C4-2B (cell line): ENCODE data around the gene CDC42BPB.

Source experiments
- H3K27ac ChIP-seq: fragments of 450-650 bp; 2 replicates; pipeline ENCODE4 v1.5.1; 2017
- ZFX ChIP-seq: fragments of 450-650 bp; IDR thresholded peaks from 2 replicates; pipeline ENCODE4 v1.6.1; 2017
- TF ChIP-seq, protein P1 (sequence below): fragments of 450-650 bp; conservative IDR thresholded peaks from 2 replicates; pipeline ENCODE4 v1.5.1; 2017; ENCODE audit warnings: mild to moderate bottlenecking

The CDC42BPB gene

DNA sequence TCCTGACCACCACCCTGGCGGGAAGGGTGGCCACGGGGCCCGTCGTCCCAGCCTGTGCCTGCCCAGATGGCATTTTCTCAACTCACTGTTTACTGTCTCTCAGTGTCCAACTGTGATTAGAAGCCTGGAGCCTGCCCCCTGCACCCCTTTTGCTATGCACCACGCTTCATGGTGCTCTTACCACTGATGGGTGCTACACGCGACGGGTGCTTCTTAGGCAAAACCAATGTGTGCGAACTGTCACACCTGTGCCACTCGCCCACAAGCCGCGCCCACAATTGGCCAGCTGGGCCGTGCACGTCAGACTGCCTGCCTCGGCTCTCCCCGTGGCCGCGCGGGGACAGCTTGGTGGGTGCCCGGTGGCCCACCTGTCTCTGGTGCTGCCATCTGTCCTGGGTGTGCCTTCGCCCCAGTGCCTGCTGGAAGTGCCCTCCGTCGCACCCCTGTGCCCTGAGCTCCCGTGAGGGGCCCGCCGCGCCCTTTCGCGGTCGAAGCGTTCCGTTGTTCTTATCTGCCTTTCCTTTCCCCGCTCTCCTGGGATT lies 150.0 kb downstream of the CDC42BPB start:
- no peak overlapping the region for H3K27ac ChIP-seq
- TF ChIP-seq ZFX, result no peak
- TF ChIP-seq, protein P1, sequence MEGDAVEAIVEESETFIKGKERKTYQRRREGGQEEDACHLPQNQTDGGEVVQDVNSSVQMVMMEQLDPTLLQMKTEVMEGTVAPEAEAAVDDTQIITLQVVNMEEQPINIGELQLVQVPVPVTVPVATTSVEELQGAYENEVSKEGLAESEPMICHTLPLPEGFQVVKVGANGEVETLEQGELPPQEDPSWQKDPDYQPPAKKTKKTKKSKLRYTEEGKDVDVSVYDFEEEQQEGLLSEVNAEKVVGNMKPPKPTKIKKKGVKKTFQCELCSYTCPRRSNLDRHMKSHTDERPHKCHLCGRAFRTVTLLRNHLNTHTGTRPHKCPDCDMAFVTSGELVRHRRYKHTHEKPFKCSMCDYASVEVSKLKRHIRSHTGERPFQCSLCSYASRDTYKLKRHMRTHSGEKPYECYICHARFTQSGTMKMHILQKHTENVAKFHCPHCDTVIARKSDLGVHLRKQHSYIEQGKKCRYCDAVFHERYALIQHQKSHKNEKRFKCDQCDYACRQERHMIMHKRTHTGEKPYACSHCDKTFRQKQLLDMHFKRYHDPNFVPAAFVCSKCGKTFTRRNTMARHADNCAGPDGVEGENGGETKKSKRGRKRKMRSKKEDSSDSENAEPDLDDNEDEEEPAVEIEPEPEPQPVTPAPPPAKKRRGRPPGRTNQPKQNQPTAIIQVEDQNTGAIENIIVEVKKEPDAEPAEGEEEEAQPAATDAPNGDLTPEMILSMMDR, result no peak

DNA sequence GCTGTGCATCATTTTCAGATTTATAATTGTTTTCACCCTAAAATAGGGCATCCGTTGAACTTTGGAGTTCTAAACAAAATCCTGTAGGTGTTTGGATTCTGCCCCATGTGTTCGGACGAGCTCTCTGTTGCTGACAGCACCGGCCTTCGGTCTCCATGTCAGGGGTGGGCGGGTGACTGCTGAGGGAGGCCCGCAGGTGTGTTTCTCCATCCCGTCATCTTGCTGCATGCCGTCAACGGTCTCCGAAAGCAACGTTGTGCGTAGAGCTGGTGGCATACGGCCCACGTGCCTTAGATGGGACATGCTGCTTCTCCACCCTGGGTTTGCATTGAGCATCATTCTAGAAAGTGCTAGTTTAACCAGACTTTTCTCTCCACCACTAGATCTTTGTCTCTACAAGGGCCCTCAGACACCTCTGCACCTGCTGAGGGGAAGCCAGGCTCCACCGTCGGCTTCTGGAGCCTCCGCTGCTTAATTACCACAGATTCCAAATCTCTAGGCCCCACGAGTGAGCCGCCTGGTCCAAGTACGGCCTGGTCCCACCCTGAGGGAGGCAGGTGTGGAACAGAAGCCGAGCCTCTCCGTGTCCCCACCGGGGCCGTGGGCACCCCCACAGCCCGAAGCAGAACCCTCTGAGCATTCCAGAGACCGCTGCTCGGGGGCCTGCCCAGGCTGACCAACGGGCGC lies 150.6 kb downstream of the CDC42BPB start:
- no peak for TF ChIP-seq ZFX
- TF ChIP-seq, protein P1, result no peak
- H3K27ac ChIP-seq, result no peak overlapping the region

DNA sequence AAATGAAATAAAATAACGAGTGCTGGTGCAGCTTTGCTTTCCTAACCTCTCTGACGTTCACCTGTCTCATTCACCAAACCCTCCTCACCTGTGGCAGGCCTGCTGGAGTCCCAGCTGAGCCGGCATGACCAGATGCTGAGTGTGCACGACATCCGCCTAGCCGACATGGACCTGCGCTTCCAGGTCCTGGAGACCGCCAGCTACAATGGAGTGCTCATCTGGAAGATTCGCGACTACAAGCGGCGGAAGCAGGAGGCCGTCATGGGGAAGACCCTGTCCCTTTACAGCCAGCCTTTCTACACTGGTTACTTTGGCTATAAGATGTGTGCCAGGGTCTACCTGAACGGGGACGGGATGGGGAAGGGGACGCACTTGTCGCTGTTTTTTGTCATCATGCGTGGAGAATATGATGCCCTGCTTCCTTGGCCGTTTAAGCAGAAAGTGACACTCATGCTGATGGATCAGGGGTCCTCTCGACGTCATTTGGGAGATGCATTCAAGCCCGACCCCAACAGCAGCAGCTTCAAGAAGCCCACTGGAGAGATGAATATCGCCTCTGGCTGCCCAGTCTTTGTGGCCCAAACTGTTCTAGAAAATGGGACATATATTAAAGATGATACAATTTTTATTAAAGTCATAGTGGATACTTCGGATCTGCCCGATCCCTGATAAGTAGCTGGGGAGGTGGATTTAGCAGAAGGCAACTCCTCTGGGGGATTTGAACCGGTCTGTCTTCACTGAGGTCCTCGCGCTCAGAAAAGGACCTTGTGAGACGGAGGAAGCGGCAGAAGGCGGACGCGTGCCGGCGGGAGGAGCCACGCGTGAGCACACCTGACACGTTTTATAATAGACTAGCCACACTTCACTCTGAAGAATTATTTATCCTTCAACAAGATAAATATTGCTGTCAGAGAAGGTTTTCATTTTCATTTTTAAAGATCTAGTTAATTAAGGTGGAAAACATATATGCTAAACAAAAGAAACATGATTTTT lies 151.9 kb downstream of the CDC42BPB start:
- H3K27ac ChIP-seq, result no peak overlapping the region
- TF ChIP-seq ZFX, result no peak
- TF ChIP-seq, protein P1, result no peak

DNA sequence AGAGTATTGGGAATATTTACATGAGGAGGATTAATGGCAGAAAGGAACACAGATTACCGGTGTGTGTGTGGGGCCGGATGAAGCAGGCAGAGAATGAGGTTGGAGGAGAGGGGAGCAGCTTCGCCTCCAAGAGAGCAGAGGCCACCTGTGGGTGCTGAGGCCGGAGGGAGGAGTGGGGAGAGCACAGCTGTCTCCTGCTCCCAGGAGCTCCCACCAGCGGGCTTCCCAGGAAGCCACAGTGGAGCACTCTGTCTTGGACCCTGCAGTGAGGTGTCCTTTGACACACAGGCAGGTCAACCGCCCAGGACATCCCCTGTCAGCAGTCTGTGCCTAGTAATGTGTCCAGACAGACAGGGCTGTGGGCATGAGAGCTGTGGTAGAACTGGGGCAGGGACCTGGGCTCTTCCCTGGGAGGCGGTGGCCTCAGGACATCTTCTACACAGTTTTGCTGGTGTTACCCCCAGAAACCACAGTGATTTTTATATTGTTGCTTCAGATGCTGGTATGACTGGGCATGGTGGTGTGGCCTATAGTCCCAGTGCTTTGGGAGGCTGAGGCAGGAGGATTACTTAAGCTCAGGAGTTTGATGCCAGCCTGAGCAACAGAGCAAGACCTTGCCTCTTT lies 153.3 kb downstream of the CDC42BPB start:
- no peak overlapping the region for H3K27ac ChIP-seq
- TF ChIP-seq ZFX, result no peak
- TF ChIP-seq, protein P1, result no peak

DNA sequence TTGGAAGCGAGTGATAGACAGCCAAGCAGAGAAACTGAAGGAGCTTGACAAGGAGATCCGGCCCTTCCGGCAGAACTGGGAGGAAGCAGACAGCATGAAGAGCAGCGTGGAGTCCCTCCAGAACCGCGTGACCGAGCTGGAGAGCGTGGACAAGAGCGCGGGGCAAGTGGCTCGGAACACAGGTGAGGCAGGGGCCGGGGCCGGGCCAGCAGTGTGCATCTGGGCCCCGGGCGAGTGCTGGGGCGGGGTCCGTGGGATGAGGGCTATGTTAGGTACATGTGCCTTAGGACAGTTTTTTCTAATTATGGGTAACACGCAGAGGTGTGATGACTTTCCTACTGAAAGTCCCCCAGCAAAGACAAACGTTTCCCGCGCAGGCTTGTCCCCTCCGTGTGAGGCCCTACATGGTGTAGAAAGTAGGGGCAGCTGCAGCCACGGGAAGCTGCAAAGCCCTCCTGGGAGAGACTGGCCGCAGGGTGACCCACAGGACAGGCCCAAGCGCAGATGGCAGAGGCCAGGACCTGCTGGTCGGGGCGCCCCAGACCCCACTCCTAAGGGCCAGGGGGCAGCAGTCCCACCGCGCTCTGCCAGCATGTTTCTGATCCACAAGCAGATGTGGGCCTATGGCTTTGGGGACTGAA lies 154.0 kb downstream of the CDC42BPB start:
- H3K27ac ChIP-seq, result no peak overlapping the region
- TF ChIP-seq, protein P1, result no peak

DNA sequence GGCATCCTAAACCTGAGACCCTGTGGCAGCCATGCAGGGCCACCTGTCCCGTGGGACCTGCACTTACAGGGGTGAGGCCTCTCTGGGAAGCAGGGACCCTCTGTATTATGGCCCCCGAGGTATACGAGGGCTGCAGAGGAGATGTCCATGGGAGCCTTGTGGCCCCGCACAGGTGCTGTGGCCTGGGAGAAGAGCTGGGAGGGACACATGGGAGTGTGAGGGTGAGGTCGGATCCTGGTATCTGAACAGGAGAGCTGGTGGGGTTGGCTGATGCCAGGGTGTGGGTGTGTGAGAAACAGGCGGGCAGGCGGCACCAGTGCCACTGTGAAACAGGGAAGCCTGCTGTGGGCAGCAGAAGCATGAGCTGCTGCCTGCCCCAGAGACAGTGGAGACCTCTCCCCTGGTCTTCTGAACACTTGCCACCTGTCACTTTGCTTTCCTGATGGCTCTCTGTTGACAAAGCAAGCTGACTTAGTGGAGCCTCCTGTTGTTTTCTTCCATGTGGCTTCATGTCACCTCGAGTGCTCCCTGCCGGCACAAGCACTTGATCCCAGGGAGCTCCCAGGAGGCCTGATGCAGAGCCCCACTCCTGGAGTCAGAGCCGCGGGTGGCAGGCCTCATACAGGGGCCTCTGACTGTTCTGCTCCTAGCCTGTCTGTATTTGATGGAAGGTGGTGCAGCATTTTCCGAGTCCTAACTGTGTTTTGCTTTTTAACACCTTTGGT lies 154.7 kb downstream of the CDC42BPB start:
- no peak overlapping the region for H3K27ac ChIP-seq
- TF ChIP-seq, protein P1, result no peak
- TF ChIP-seq ZFX, result no peak
